NCI-H2029 (cell line): ENCODE measurements around the gene MAP3K4.
"Not testable (repeated sequence)": the region's sequence is repeated elsewhere in the genome, so short reads cannot be mapped to it uniquely, and the experiment has no call there.

Experiments
- DNase-seq: peaks from one replicate; lab custom pipeline; 2025; lab: John Stamatoyannopoulos, UW

The MAP3K4 gene

DNA sequence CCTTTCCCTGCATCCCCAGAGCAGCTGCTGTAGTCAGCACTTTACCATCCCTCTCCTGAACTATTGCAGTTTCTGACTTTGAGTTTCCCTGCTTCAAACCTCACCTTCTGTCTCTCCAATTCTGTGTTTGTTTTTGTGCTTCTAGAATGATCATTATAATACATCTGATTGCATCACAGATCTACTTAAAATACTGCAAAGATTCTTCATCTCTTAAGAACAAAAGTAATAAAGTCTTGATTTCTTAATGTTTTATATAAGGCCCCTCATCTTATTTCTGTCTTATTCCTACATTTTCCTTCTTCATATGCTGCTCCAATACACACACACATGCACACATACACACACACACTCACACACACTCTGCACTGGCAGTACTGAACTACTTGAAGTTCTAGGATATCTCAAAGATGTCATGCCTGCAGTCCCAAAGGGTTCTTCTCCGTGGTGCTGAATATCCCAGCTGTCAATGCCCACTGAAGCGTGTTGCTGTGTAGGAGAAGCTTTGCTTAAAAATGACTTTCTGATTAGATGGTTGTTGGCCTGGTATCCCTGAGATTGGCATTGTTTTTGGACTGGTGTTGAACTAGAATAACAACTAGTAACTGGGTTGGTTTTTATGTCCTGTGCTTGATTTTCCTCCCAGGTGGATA, 97.2 kb downstream of the MAP3K4 start:
- no peak for DNase-seq

DNA sequence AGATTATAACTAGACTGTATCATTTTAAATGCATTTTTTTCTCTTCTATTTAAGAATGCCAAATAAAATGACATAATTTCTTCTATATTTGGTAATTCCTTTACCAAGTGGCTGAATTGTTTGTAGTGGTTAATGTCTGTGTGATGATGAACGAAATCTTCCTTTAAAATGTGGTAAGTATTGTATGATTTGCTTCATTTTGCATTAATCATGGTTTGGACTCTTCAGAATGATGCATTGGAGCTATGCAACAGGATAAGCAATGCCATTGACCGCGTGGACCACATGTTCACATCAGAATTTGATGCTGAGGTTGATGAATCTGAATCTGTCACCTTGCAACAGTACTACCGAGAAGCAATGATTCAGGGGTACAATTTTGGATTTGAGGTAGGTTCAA, 99.6 kb downstream of the MAP3K4 start:
- no peak for DNase-seq

DNA sequence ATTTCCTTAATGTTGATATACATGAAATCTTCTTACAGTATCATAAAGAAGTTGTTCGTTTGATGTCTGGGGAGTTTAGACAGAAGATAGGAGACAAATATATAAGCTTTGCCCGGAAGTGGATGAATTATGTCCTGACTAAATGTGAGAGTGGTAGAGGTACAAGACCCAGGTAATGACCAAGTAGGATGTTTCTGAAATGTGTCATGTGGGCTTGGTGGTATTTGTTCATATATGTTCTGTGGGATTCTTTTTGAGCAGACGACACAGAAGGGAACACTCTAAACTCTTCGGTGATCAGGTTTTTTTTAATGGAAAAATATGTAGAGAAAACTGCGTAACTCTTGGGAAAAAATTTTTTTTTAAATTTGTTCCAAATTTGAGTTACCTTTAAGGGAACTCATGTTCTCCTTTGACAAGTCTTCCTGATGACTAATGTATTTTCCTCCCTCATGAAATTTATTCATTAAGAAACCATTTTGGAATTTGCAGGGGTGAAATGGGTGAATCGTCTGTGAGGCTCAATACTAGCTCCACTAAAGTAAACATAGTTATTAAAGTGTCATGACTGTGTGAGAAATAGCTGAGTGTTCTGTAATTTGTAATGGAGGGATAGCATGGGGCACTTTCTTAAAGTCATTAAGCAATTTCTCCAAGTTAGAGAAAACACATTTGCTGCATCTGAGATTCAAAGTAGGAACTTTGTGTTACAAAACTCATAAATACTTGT, 100.6 kb downstream of the MAP3K4 start:
- no peak for DNase-seq

DNA sequence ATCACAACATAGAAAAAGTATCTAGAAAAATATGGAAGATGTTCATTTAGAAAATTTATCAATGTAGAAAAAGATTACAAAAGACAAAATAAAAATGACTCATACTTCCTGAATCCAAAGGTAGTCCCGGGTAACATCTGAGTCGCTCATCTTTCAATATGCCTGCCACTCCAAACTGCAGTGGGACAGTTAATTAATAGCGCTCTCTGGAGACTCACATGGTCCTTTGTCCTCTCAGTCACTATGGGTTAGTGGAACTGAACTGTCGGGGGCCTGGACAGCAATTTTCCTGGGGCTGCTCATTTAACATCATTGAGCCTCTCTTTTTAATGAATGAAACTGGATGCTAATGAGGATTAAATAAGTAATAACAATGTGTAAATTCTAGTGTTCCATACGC, 103.4 kb downstream of the MAP3K4 start:
- DNase-seq, result no peak

DNA sequence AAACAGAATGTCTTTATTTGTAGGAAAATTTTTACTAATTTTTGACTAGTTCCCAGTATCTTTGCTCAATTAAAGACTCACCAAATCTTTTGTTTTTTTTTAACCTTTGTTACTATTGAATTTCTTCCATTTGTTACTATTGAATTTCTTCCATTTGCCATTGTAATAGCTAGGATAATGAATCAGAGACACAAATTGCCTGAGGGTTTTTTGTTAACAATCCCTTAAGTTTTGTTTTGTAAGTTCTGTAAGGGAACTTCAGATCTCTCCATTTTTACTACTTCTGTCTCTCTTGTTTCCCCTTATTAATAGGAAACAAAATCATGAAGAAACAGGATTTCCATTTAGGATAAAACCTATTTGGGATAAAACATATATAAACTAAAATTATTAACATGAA, 104.3 kb downstream of the MAP3K4 start:
- no peak for DNase-seq

DNA sequence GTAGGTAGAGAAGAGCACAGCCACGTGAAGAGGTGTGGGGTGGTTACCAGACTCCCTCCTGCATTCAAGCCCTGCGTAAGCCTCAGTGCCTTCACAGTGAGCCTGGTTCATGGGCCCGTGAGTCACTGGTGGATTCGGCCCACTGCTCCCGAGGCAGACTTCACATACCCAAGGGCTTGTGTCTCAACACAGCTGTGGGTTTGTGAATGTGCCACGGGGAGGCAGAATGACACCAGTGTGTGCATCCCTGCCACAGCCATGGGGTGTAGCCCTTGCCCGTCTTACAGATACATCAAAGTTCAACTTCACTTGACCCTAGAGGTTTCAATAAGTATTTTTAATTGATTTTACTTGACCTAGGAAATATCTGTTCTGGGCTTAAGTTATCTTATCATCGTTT, 108.5 kb downstream of the MAP3K4 start:
- DNase-seq, result no peak

DNA sequence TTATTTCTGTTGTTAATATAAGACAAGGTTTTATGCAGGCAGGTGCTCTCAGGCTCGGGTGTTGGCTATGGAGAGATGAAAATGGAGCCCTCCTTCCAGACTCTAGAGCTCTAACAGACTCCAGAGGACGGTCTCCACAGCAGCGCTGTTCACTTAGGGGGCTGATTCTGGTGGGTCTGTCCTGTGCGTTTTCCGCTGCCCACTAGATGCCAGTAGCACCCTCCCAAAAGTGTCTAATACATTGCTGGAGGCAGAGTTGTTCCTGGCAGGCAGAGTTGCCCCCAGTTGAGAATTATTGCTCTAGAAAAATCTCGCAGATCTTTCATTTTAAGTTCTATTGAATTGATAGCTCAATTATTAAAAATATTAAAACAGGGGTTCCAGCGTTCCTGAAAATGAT, 109.9 kb downstream of the MAP3K4 start:
- DNase-seq, result no peak

DNA sequence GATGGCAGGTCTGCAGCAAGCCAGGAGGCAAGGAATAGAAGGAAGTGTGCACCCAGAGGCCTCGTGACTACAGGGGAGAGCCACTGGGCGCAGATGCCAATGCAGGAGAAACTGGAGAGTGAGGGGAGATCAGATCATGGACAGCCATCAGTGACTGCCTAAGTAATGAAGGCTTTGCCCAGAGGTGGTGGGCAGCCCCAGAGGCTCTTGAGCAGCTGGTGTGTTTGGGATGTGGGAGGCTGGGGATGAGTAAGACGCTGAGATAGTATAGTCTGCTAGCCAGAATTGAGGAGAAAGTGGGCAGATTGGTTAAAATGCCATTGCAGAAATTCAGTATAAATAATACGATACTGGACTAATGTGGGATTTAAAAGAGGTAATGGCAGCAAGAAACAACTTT, 111.9 kb downstream of the MAP3K4 start:
- no peak for DNase-seq

DNA sequence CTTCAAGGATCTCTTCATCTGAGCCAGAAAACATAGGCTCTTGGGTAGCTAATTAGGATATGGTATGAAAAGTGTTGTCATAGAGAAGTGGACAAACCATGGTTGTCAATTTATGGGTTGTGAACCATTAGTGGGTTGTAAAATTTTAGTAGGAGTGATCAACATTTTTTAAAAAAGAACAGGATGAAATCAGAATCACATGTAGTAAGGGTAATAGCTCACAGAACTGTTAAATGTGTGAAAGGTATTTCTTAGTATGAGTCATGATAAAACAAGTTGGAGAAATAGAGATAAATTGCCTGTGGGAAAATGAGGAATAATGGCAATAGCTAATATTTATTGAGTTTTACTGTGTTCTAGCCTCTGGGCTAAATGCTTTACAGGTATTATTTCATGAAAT, 113.4 kb downstream of the MAP3K4 start:
- DNase-seq, result no peak

DNA sequence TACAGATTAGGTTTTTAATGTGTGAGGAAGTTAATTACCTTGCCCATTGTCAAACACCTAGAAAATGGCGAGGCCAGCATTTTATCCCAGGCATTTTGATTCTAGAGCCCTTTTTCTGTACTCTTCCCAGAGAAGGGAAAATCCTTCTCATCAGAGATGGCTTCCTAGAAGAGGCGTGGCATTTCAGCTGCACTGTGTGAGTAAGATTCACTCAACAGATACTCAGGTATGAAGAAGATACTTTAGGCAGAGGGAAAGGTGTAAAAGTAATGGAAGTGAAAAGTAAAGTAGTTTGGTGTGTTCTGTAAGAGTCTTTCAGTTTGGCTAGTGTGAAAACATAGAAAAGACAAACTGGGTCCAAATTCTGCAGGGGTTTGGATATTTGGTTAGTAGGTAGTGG, 113.8 kb downstream of the MAP3K4 start:
- no peak for DNase-seq

DNA sequence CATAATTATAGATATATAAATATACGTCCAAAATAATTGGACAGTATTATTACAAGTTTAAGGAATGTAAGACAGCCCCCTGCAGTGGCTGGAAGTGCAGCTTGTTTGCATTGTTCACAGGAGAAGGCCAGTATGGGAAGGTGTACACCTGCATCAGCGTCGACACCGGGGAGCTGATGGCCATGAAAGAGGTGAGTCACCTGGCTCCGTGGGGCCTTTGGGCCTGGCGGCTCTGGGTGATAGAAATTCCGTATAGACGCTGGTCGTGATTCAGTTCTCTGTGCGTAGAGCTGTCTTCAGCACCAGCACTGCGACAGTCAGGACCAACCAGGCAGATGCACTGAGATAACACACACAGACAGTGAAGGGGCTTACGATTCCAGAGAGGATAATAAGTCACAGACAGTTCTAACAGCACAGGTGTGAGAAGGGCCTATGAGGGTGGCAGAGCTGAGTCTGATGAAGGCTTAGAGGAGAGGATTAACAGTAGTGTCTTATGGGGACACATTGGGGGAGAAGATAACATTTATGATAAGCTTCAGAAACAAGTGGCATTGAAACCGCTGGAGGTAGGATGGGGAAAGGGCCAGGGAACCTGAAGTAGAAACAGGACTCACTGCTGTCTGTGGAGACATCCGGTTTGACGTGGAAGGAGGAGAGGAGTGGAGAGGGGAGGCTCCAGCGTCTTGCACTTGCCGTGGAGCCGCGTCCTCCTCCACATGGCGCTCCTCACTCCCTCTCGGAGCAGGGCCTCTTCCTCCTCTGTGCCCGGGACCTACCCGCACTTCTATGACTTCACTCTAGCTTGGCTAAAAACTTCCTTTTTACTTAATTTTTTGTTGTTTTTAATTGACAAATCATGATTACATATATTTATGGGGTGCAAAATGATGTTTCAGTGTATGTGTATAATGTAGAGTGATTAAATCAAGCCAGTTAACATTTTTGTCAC, 116.5 kb downstream of the MAP3K4 start:
- no peak for DNase-seq

DNA sequence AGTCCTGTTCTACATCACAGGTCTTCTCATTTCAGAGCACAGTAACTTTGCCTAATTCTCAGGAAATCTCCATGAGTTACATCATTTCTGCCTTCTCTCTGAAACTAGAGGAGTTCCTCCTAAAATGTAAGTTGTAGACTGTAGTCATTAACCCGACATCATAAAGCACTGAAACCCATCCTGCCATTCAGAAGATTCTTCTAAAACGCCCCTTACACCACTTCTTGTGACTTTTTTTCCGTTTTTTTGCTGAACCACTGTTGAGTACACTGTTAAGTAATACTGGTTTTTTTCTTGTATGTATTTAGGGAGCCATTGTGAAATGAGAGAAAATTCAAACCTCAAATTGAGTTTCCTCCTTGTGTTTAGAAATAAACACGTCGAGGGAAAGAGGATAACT, 117.3 kb downstream of the MAP3K4 start:
- no peak for DNase-seq

DNA sequence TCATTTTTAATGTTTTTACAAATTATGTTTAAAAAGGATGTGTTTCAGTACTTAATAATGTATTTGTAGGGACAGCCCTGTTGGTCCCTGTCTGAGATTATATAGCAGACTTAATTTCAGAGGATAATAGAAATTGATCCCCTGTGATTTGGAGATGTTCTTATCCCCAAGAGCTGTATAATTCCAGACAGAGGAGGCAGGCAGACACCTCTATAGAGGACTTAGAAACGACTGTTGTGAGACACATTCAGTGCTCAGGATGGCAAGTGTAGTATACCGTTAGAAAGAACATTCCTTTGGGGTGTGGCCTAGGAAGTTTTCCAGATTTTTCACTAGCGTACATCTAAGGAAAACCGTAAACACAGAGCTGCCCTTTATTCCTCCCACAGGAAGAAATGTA, 117.8 kb downstream of the MAP3K4 start:
- DNase-seq, result no peak

DNA sequence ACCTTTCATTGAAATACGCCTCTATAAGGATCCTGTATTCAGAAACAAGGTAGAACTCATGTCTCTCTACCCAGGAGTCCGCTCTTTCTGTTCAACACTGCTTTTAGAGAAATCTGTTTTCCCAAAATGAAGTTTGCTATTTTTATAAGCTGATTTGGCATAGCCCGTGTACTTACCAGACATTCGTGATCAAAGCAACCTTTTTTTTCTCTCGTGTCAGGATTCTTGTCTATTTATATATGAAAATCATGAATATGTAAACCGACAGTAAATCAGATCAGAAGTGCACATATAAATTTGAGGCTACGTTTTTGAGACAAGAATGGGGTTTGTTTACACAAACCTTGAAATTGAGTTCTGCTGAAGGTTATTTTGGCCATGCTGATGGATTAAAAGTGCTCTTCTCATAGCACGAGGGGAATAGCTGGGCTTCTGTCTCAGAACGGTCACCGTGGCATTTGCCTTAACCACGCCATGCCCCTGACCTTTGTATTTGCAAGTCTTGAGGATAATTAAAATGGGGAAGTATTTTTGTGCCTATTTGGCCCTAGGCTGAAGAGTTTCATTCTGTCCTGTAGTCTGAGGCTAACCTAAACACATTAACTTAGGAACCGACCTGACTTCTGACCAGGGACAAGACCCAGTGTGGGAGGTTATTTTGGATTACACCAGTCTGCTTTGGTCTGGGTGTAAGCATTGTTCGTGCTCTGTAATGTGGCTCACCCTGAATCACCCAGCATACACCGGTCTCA, 118.6 kb downstream of the MAP3K4 start:
- no peak for DNase-seq

DNA sequence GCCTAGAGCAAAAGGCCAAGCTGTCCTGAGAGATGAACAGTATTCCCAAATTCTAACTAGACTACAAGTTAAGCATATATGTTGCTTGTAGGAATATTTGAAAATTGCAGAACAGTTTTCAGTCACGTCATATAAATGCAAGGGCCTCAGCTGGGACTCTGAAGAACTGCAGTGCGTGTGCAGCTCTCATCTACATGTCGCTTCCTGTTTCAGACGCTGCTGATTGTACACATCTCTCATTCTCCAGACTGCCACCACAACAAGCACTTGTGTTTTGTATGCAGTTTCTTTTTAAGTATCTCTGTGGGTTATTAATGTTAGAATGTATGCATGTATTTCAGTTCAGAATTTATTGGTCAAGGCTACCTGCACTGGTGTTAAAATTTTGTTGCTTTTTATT, 119.7 kb downstream of the MAP3K4 start:
- no peak for DNase-seq

DNA sequence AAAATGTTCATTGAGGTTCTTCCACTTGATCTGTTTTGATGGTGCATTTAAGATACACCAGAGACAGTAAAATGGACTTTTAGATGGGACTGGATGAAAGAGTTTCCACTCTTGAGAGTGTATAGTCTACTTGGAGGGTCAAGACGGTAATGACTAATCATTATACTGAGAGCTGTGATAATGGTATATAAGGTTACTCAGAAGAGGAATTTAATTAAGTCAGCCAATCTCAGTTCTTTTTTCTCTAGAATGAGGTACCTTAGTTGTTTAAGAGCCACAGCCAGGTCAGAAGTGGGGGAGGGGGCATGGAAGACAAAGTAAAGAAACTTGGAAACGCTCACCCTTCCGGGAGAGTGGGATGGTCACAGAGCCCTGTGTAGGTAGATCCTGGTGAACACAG, 123.9 kb downstream of the MAP3K4 start:
- DNase-seq, result no peak

DNA sequence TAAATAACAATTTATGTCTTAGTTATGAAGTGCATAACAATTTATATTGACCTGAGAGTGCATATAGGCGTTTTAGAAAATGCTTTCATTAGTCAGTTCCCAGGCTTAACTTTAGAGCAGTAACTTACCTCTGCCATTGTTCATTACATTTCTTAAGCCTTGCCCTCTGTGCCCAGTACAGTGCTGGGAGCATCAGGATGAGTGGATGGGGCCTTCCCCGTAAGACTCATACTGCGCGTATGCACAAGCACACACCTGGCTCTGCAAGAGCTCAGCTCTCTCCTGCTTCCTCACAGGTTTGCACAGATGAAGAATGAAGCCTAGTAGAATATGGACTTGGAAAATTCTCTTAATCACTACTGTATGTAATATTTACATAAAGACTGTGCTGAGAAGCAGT, 125.0 kb downstream of the MAP3K4 start:
- no peak for DNase-seq

DNA sequence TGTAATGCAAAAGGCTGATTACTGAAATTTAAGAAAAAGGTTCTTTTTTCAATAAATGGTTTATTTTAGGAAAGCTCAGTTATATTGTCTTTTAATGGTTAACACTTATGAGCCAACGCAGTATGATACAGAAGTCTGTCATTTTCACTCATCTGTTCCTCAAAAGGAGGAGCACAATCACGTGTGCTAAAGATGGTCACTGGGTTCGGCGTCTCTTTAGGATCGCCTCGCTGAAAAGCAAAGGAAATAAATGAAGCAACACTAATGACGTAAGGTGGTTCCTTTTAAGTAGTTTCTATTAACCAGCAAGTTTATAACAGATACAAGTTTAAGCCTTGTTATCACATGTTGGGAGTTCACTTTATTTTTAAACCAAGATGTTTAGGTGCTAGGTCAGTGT, 125.7 kb downstream of the MAP3K4 start:
- DNase-seq, result no peak

DNA sequence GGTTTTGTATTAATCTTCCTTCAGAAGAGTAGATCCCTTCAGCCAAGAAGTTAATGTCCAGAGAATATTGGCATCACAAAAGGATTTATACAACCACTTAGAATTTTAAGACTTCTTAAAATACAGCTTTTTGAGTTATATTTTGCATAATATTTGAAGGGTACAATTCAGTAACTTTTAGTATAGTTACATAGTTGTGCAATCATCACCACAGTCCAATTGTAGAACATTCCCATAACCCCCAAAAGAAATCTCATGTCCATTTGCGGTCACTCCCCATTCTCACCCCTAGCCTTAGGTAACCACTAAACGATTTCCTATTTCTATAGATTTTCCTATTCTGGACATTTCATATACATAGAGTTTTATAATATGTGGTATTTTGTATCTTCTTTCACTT, 126.4 kb downstream of the MAP3K4 start:
- no peak for DNase-seq

DNA sequence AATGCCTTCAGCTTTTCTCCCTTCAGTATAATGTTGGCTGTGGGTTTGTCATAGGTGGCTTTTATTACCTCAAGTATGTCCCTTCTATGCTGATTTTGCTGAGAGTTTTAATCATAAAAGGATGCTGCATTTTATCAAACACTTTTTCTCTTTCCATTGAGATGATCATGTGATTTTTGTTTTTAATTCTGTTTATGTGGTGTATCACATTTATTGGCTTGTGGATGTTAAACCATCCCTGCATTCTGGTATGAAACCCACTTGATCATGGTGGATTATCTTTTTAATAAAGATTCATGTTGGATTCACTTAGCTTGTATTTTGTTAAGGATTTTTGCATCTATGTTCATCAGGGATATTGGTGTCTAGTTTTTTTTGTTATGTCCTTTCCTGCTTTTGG, 131.8 kb downstream of the MAP3K4 start:
- not testable (repeated sequence) for DNase-seq

DNA sequence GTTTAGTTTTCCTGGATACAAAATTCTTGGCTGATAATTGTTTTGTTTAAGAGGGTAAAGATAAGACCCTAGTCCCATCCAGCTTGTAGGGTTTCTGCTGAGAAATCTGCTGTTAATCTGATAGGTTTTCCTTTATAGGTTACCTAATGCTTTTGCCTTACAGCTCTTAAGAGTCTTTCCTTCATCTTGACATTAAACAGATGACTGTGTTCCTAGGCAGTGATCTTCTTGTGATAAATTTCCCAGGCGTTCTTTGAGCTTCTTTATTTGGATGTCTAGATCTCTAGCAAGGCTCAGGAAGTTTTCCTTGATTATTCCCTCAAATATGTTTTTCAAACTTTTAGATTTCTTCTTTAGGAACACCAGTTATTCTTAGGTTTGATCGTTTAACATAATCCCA, 134.0 kb downstream of the MAP3K4 start:
- no peak for DNase-seq

DNA sequence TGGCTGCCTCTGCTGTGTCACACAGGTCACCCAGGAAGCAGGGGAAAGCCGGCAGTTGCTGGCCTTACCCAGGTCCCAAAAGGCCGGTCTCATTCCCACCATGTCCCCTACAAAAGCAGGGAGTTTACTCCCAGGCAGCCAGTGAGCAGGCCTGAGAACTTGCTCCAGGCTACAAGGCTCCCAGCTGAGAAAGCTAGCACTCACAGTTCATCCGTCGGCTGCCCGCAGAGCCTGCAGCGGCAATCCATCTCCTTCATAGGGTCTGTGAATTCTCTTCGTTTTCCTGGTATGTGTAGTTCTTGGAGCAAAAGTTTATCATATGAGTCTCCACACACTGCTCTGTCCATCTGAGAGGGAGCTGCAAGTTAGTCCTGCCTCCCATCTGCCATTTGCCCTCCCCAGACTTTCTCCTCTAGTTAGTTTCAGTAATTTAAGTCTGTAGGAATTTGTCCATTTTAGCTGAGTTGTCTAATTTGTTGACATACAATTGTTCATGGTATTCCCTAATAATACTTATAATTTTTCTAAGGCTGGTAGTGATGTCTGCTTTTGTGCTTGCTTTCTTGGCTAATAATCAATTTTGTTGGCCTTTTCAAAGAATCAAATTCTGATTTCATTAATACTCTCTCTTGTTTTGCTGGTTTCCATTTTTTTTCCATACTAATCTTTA, 135.6 kb downstream of the MAP3K4 start:
- DNase-seq, result no peak
